ENCODE measurements around the gene CAPN11.
"Not testable (repeated sequence)": the region's sequence is repeated elsewhere in the genome, so short reads cannot be mapped to it uniquely, and the experiment has no call there.

CAPN11 gene

GRCh38 chr6:44183783-44184182, 25.2 kb downstream of the CAPN11 start:
- no peak for FAIRE-seq

GRCh38 chr6:44185356-44185755, 26.7 kb downstream of the CAPN11 start:
- FAIRE-seq, result not testable (repeated sequence)

- no peak for FAIRE-seq
Measured at GRCh38 chr6:44185953-44186634, 27.5 kb downstream of the CAPN11 start.

- no peak for FAIRE-seq
Measured at GRCh38 chr6:44186635-44187025, 28.0 kb downstream of the CAPN11 start.

- FAIRE-seq, result no peak
Measured at GRCh38 chr6:44188819-44189218, 30.2 kb downstream of the CAPN11 start.

- no peak for FAIRE-seq
Measured at GRCh38 chr6:44189257-44189656, 30.6 kb downstream of the CAPN11 start.

GRCh38 chr6:44190715-44191114, 32.1 kb downstream of the CAPN11 start:
- no peak for FAIRE-seq

GRCh38 chr6:44192428-44193041, 33.9 kb downstream of the CAPN11 start:
- no peak for FAIRE-seq

GRCh38 chr6:44193307-44193910, 34.8 kb downstream of the CAPN11 start:
- FAIRE-seq, result no peak

GRCh38 chr6:44194326-44194725, 35.7 kb downstream of the CAPN11 start:
- no peak for FAIRE-seq

- not testable (repeated sequence) for FAIRE-seq
Measured at GRCh38 chr6:44196351-44196750, 37.7 kb downstream of the CAPN11 start.

- no peak for FAIRE-seq
Measured at GRCh38 chr6:44198684-44199083, 40.1 kb downstream of the CAPN11 start.

GRCh38 chr6:44199883-44200282, 41.3 kb downstream of the CAPN11 start:
- FAIRE-seq, result no peak

- FAIRE-seq, result no peak
Measured at GRCh38 chr6:44201200-44201599, 42.6 kb downstream of the CAPN11 start.

- FAIRE-seq, result no peak
Measured at GRCh38 chr6:44201638-44202303, 43.2 kb downstream of the CAPN11 start.

- FAIRE-seq, result no peak
Measured at GRCh38 chr6:44202332-44202971, 43.8 kb downstream of the CAPN11 start.

GRCh38 chr6:44202972-44203750, 44.5 kb downstream of the CAPN11 start:
- no peak for FAIRE-seq

GRCh38 chr6:44203955-44204354, 45.3 kb downstream of the CAPN11 start:
- no peak for FAIRE-seq

- no peak for FAIRE-seq
Measured at GRCh38 chr6:44207966-44208365, 49.3 kb downstream of the CAPN11 start.

GRCh38 chr6:44211284-44211683, 52.7 kb downstream of the CAPN11 start:
- FAIRE-seq, result no peak

- FAIRE-seq, result no peak
Measured at GRCh38 chr6:44214307-44214706, 55.7 kb downstream of the CAPN11 start.

- no peak for FAIRE-seq
Measured at GRCh38 chr6:44216677-44217331, 58.2 kb downstream of the CAPN11 start, which contains the start of gene MYMX. TSS of gene MYMX (plus strand) at chr6:44216926. CDS start at chr6:44217472, 546 bp downstream.

All from colon (tissue), 2 donors.